GM12878 (cell line): ENCODE data around the gene SDHAF2.

Experiments
- CEBPB ChIP-seq, 2 experiments: fragments of 150-350 bp in 1 of 2; IDR thresholded peaks; 2 replicates each; pipeline ENCODE4 v1.6.1; 2012 to 2014; ENCODE audit warnings: low read depth in 2 of 2, low read length in 2 of 2, borderline replicate concordance in 1 of 2, inconsistent platforms in 1 of 2
- DPF2 ChIP-seq: fragments of 450-650 bp; IDR thresholded peaks from 2 replicates; pipeline ENCODE4 v1.6.1; 2017; ENCODE audit warnings: mild to moderate bottlenecking
- EZH2 ChIP-seq: IDR thresholded peaks from 2 replicates; pipeline ENCODE4 v1.6.1; 2012; ENCODE audit warnings: low read depth, mild to moderate bottlenecking, control low read depth, inconsistent platforms, low read length, borderline replicate concordance; ENCODE audit not compliant: control insufficient read depth
- FOS ChIP-seq: IDR thresholded peaks from 3 replicates; pipeline ENCODE4 v1.6.1; 2011; ENCODE audit warnings: borderline replicate concordance; ENCODE audit not compliant: insufficient read length; ENCODE audit errors: extremely low read depth
- HDAC2 ChIP-seq: fragments of 200-600 bp; sonication (generic); IDR thresholded peaks from 2 replicates; pipeline ENCODE4 v1.6.1; 2017
- JUND ChIP-seq: IDR thresholded peaks from 2 replicates; pipeline ENCODE4 v1.6.1; 2012; ENCODE audit warnings: low read depth, mild to moderate bottlenecking, low read length, improper control_type of control experiment, moderate library complexity
- MXI1 ChIP-seq: fragments of 150-350 bp; IDR thresholded peaks from 2 replicates; pipeline ENCODE4 v1.6.1; 2011; ENCODE audit warnings: low read depth, mild to moderate bottlenecking, inconsistent platforms, low read length, improper control_type of control experiment
- POLR2A ChIP-seq: IDR thresholded peaks from 2 replicates; pipeline ENCODE4 v1.6.1; 2011; ENCODE audit warnings: low read depth, mild to moderate bottlenecking, low read length
- SP1 ChIP-seq: IDR thresholded peaks from one replicate; pipeline ENCODE4 v1.6.1; 2011; ENCODE audit warnings: low read depth, low read length
- SUZ12 ChIP-seq: fragments of 200-600 bp; sonication (generic); IDR thresholded peaks from one replicate; pipeline ENCODE4 v1.6.1; 2018; ENCODE audit warnings: antibody characterized with exemption, mild to moderate bottlenecking; ENCODE audit not compliant: unreplicated experiment
- USF1 ChIP-seq: IDR thresholded peaks from 2 replicates; pipeline ENCODE4 v1.6.1; 2011; ENCODE audit warnings: borderline replicate concordance, low read depth, mild to moderate bottlenecking, moderate library complexity, mixed read lengths, low read length; ENCODE audit not compliant: insufficient read depth; ENCODE audit errors: extremely low read length
- YY1 ChIP-seq: IDR thresholded peaks from 2 replicates; pipeline ENCODE4 v1.6.1; 2011; ENCODE audit warnings: low read depth, mild to moderate bottlenecking, low read length
- TF ChIP-seq, protein P1 (sequence below): fragments of 450-650 bp; IDR thresholded peaks from 2 replicates; pipeline ENCODE4 v1.6.1; 2017; ENCODE audit warnings: mild to moderate bottlenecking
- TF ChIP-seq, protein P2 (sequence below), 3 experiments: IDR thresholded peaks in 2 of 3; conservative IDR thresholded peaks in 1 of 3; 2 replicates each; pipeline ENCODE4 v1.5.1; 2011; ENCODE audit warnings: low read depth in 3 of 3, low read length in 3 of 3, mild to moderate bottlenecking in 3 of 3, control low read depth in 2 of 3, moderate library complexity in 2 of 3, inconsistent platforms in 1 of 3, mixed read lengths in 1 of 3; ENCODE audit not compliant: control insufficient read depth in 2 of 3, insufficient read depth in 1 of 3; ENCODE audit errors: extremely low read depth in 1 of 3

DNA sequence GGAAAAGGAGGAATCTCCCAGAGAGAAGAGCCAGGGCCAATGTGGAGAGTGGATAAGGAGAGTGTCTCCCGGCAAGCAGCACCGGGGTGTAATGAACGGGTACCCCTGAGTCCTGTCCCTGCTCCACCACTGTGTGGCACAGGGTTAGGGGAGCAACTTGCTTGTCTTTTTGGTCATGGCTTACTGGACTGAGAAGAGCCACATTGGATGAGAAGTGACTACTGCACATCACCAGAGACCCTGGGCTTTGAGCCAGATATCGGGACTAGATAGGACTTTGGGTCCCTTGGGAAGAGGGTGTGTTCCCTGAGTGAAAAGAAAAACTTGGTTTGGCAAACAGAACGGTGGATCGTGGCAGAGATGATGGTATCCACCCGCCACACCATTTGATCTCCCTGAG, 24.6 kb downstream of the SDHAF2 start:
- TF ChIP-seq SUZ12 (no peak), CEBPB (IDR thresholded peaks at IDR 0.05; ENCODE audit: borderline replicate concordance in 1 of 2, low read depth in 2 of 2, low read length in 2 of 2) (no peak), POLR2A (no peak), FOS (no peak), SP1 (no peak), USF1 (no peak), JUND (no peak), YY1 (no peak), HDAC2 (no peak), MXI1 (no peak), EZH2 (no peak), DPF2 (no peak)
- TF ChIP-seq, protein P1, sequence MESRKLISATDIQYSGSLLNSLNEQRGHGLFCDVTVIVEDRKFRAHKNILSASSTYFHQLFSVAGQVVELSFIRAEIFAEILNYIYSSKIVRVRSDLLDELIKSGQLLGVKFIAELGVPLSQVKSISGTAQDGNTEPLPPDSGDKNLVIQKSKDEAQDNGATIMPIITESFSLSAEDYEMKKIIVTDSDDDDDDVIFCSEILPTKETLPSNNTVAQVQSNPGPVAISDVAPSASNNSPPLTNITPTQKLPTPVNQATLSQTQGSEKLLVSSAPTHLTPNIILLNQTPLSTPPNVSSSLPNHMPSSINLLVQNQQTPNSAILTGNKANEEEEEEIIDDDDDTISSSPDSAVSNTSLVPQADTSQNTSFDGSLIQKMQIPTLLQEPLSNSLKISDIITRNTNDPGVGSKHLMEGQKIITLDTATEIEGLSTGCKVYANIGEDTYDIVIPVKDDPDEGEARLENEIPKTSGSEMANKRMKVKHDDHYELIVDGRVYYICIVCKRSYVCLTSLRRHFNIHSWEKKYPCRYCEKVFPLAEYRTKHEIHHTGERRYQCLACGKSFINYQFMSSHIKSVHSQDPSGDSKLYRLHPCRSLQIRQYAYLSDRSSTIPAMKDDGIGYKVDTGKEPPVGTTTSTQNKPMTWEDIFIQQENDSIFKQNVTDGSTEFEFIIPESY = no peak
- TF ChIP-seq, protein P2, sequence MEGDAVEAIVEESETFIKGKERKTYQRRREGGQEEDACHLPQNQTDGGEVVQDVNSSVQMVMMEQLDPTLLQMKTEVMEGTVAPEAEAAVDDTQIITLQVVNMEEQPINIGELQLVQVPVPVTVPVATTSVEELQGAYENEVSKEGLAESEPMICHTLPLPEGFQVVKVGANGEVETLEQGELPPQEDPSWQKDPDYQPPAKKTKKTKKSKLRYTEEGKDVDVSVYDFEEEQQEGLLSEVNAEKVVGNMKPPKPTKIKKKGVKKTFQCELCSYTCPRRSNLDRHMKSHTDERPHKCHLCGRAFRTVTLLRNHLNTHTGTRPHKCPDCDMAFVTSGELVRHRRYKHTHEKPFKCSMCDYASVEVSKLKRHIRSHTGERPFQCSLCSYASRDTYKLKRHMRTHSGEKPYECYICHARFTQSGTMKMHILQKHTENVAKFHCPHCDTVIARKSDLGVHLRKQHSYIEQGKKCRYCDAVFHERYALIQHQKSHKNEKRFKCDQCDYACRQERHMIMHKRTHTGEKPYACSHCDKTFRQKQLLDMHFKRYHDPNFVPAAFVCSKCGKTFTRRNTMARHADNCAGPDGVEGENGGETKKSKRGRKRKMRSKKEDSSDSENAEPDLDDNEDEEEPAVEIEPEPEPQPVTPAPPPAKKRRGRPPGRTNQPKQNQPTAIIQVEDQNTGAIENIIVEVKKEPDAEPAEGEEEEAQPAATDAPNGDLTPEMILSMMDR (IDR thresholded peaks at IDR 0.05 in 2 of 3, conservative IDR thresholded peaks at IDR 0.05 in 1 of 3; ENCODE audit: control insufficient read depth in 2 of 3, extremely low read depth in 1 of 3, insufficient read depth in 1 of 3, low read depth in 3 of 3, low read length in 3 of 3) = no peak
